SH-SY5Y (cell line): ENCODE data around the gene EMX2.

Source experiments
- GATA2 ChIP-seq: IDR thresholded peaks from 2 replicates; pipeline ENCODE4 v1.6.1; 2011; ENCODE audit warnings: mild to moderate bottlenecking, low read depth, low read length
- GATA3 ChIP-seq: IDR thresholded peaks from 2 replicates; pipeline ENCODE4 v1.6.1; 2011; ENCODE audit warnings: low read depth, mild to moderate bottlenecking, low read length, moderate library complexity

DNA sequence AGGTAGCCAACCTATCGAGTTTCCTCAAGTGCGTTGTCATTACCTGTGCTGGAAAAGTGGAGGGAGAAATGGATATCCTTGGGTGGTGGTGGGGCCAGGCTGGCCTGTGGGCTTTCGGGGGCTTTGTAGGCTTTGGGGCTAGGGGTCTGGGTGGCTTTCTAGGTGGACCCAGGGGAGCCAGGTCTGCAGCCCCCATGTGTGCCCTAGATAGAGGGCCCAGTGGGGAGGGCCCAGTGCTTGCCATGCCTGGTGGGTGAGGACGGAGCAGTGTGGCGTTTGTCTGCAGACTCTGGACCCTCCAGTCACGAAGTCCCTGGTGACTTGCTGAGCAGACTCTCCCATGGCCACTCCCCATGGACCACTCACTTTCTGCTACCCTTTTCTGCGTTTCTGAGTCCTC, 19.7 kb downstream of the EMX2 start:
- TF ChIP-seq GATA3 (no peak), GATA2 (no peak)
